OCI-LY3 (cell line): ENCODE data around the gene ELFN2.

Source experiments
- EZH2phosphoT487 ChIP-seq: fragments of 200-600 bp; shearing (Covaris generic); IDR thresholded peaks from 2 replicates; pipeline ENCODE4 v1.6.1; 2018; ENCODE audit warnings: antibody characterized with exemption, mixed run types, low read depth
- TF ChIP-seq, protein P1 (sequence below): fragments of 200-600, 300-600 bp; sonication (generic); IDR thresholded peaks from 2 replicates; pipeline ENCODE4 v1.5.1; 2014; ENCODE audit warnings: antibody characterized with exemption, low read length, low read depth

- TF ChIP-seq, protein P1, sequence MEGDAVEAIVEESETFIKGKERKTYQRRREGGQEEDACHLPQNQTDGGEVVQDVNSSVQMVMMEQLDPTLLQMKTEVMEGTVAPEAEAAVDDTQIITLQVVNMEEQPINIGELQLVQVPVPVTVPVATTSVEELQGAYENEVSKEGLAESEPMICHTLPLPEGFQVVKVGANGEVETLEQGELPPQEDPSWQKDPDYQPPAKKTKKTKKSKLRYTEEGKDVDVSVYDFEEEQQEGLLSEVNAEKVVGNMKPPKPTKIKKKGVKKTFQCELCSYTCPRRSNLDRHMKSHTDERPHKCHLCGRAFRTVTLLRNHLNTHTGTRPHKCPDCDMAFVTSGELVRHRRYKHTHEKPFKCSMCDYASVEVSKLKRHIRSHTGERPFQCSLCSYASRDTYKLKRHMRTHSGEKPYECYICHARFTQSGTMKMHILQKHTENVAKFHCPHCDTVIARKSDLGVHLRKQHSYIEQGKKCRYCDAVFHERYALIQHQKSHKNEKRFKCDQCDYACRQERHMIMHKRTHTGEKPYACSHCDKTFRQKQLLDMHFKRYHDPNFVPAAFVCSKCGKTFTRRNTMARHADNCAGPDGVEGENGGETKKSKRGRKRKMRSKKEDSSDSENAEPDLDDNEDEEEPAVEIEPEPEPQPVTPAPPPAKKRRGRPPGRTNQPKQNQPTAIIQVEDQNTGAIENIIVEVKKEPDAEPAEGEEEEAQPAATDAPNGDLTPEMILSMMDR = no peak
- TF ChIP-seq EZH2phosphoT487 = no peak
Observed at GRCh38 chr22:37349043-37349814, 78.0 kb downstream of the ELFN2 start.
